ENCODE results near the gene SLC2A9.

Gene SLC2A9

GRCh38 chr4:9936129-9936644 lies 85.1 kb downstream of the SLC2A9 start:
- Histone ChIP-seq H3K27ac (ENCODE audit: insufficient read depth, low read length, poor library complexity, severe bottlenecking) (no peak overlapping the region), H3K4me3 (ENCODE audit: insufficient read depth, low read depth, low read length, poor library complexity, severe bottlenecking) (no peak overlapping the region), H3K27me3 (replicated peaks; ENCODE audit: control insufficient read depth, insufficient read depth, low read length, poor library complexity, severe bottlenecking) (no peaks in the 10 kb centered on the region), H3K9me3 (ENCODE audit: control insufficient read depth, low read length) (no peaks in the 10 kb centered on the region), H3K36me3 (ENCODE audit: control insufficient read depth, insufficient read depth, low read length) (no peaks in the 10 kb centered on the region), H3K4me1 (ENCODE audit: control insufficient read depth, insufficient read depth, low read length, poor library complexity, severe bottlenecking) (no peaks in the 10 kb centered on the region)
- DNase-seq: no peak

DNA sequence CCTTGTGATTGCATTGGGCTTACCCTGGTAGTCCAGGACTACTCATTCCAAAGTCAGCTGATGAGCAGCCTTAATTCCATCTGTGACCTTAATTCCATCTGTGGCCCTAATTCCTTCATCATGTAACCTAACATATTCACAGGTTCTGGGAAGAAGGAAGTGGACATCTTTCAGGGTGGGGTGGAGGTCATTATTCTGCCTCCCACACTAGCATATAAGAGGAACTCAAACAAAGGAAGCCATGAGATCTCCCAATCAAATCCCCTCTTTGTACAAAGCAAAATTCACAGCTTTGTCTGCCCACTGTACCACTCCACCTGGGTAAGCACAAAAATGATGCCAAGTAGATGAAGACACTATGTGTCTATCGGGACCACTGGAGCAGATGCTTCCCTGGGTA lies 87.3 kb downstream of the SLC2A9 start:
- Histone ChIP-seq H3K9me3 (ENCODE audit: control insufficient read depth, low read length) (no peaks in the 10 kb centered on the region), H3K27me3 (replicated peaks; ENCODE audit: control insufficient read depth, insufficient read depth, low read length, poor library complexity, severe bottlenecking) (no peaks in the 10 kb centered on the region), H3K27ac (ENCODE audit: insufficient read depth, low read length, poor library complexity, severe bottlenecking) (no peak overlapping the region), H3K4me1 (ENCODE audit: control insufficient read depth, insufficient read depth, low read length, poor library complexity, severe bottlenecking) (no peaks in the 10 kb centered on the region), H3K4me3 (ENCODE audit: insufficient read depth, low read depth, low read length, poor library complexity, severe bottlenecking) (no peak overlapping the region), H3K36me3 (ENCODE audit: control insufficient read depth, insufficient read depth, low read length) (no peaks in the 10 kb centered on the region)
- no peak for DNase-seq

DNA sequence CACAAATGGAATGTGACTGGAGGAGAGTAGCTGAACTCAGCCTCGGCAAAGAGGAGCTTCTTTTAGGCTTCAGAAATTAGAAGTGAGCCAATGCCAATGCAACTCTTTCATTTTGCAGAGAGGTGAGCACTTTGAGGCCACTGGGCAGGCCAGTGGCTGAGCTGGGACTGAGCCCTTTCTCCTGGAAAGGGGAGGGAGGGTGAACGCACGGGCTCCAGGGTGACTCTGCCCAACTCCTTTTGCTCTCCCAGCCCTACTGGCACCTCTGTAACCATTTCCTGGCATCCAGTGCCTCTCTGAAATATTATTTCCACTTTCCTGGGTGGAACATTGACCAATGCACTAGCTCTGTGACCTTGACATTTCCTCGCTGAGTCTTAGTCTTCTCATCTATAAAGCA lies 88.1 kb downstream of the SLC2A9 start:
- no peaks in the 10 kb centered on the region for H3K27me3 ChIP-seq (replicated peaks; ENCODE audit: control insufficient read depth, insufficient read depth, low read length, poor library complexity, severe bottlenecking)
- no peak overlapping the region for H3K4me3 ChIP-seq (ENCODE audit: insufficient read depth, low read depth, low read length, poor library complexity, severe bottlenecking)
- H3K27ac ChIP-seq (ENCODE audit: insufficient read depth, low read length, poor library complexity, severe bottlenecking): no peak overlapping the region
- no peak for DNase-seq
- no peaks in the 10 kb centered on the region for H3K9me3 ChIP-seq (ENCODE audit: control insufficient read depth, low read length)
- no peaks in the 10 kb centered on the region for H3K4me1 ChIP-seq (ENCODE audit: control insufficient read depth, insufficient read depth, low read length, poor library complexity, severe bottlenecking)
- H3K36me3 ChIP-seq (ENCODE audit: control insufficient read depth, insufficient read depth, low read length): no peaks in the 10 kb centered on the region

DNA sequence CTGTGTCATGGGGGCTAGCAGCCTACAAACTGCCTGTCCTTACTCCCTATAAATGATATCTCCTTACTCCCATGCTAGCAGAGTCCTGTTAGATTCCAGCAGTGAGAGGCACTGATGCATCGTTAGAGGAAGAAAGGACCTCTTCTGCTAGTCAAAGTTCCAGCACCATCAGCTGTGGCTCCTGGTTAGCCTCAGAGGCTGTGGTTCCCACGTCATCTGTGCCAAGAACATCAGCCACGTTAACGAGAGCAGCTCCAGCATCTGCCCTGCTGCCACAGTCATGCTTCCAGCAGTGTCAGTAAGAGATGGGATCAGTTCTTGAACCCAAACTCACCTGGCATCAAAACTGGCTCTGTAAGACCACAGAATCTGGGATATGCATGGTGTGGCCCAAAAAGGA lies 88.5 kb downstream of the SLC2A9 start:
- no peak overlapping the region for H3K4me3 ChIP-seq (ENCODE audit: insufficient read depth, low read depth, low read length, poor library complexity, severe bottlenecking)
- H3K9me3 ChIP-seq (ENCODE audit: control insufficient read depth, low read length): no peaks in the 10 kb centered on the region
- DNase-seq: no peak
- no peak overlapping the region for H3K27ac ChIP-seq (ENCODE audit: insufficient read depth, low read length, poor library complexity, severe bottlenecking)
- no peaks in the 10 kb centered on the region for H3K36me3 ChIP-seq (ENCODE audit: control insufficient read depth, insufficient read depth, low read length)
- no peaks in the 10 kb centered on the region for H3K4me1 ChIP-seq (ENCODE audit: control insufficient read depth, insufficient read depth, low read length, poor library complexity, severe bottlenecking)
- no peaks in the 10 kb centered on the region for H3K27me3 ChIP-seq (replicated peaks; ENCODE audit: control insufficient read depth, insufficient read depth, low read length, poor library complexity, severe bottlenecking)

- no peak for DNase-seq
- no peaks in the 10 kb centered on the region for H3K4me1 ChIP-seq (ENCODE audit: control insufficient read depth, insufficient read depth, low read length, poor library complexity, severe bottlenecking)
- H3K9me3 ChIP-seq (ENCODE audit: control insufficient read depth, low read length): no peaks in the 10 kb centered on the region
- H3K27ac ChIP-seq (ENCODE audit: insufficient read depth, low read length, poor library complexity, severe bottlenecking): no peak overlapping the region
- H3K4me3 ChIP-seq (ENCODE audit: insufficient read depth, low read depth, low read length, poor library complexity, severe bottlenecking): no peak overlapping the region
- no peaks in the 10 kb centered on the region for H3K36me3 ChIP-seq (ENCODE audit: control insufficient read depth, insufficient read depth, low read length)
- H3K27me3 ChIP-seq (replicated peaks; ENCODE audit: control insufficient read depth, insufficient read depth, low read length, poor library complexity, severe bottlenecking): no peaks in the 10 kb centered on the region
These were observed 90.2 kb downstream of the SLC2A9 start for GRCh38 chr4:9931146-9931545.

DNA sequence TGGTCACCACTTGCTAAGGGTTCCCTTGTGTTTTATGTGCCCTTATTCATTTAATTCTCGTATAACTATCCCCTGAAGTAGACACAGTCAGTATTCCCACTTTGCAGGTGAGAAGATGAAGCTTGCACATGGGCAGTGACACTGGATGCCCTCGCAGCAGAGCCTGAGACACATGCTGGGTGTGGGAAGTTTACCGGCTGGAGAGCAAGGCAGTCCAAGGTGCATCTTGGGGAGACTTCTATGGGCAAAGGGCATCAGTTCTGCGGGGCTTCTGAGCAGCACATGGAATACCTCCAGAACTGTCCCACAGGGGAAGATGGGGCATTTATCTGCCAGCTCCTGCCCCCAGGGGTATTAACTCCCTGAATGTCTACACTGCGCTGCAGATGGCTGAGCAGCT lies 92.2 kb downstream of the SLC2A9 start:
- no peaks in the 10 kb centered on the region for H3K4me1 ChIP-seq (ENCODE audit: control insufficient read depth, insufficient read depth, low read length, poor library complexity, severe bottlenecking)
- H3K27me3 ChIP-seq (replicated peaks; ENCODE audit: control insufficient read depth, insufficient read depth, low read length, poor library complexity, severe bottlenecking): no peaks in the 10 kb centered on the region
- no peak overlapping the region for H3K4me3 ChIP-seq (ENCODE audit: insufficient read depth, low read depth, low read length, poor library complexity, severe bottlenecking)
- H3K9me3 ChIP-seq (ENCODE audit: control insufficient read depth, low read length): no peaks in the 10 kb centered on the region
- no peak overlapping the region for H3K27ac ChIP-seq (ENCODE audit: insufficient read depth, low read length, poor library complexity, severe bottlenecking)
- no peak for DNase-seq
- H3K36me3 ChIP-seq (ENCODE audit: control insufficient read depth, insufficient read depth, low read length): no peaks in the 10 kb centered on the region

DNA sequence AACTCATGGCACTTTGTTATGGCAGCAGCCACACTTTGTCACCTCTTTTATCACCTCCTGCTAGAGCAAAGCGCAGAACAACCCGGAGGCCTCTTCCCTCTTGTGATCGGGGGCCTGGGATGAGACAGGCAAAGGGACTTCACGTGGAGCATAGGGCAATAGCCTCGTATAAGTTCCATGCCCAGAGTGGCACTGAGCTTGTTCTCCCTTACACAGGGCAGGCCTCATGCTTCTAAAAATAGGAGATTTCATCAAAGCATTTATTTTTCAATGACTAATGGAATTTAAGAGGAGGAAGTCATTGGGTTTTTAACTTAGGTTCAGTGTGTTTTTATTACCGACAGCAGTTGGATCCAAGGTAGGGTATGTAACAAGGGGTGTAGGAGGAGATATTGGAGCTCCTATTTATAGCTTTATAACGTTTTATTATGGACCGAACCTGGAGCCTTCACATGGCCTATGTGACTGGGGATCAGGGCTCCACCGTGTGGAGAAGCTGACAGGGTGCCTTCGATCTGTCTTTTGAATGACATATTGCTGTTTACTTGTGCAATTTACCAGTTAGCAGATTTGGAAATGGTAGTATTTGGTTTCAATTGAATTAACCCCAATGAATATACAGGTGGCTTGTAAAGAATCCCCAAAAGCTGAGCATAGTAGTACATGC lies 93.8 kb downstream of the SLC2A9 start:
- H3K27ac ChIP-seq (ENCODE audit: insufficient read depth, low read length, poor library complexity, severe bottlenecking): no peak overlapping the region
- DNase-seq: no peak
- no peaks in the 10 kb centered on the region for H3K36me3 ChIP-seq (ENCODE audit: control insufficient read depth, insufficient read depth, low read length)
- H3K27me3 ChIP-seq (replicated peaks; ENCODE audit: control insufficient read depth, insufficient read depth, low read length, poor library complexity, severe bottlenecking): no peaks in the 10 kb centered on the region
- H3K4me3 ChIP-seq (ENCODE audit: insufficient read depth, low read depth, low read length, poor library complexity, severe bottlenecking): no peak overlapping the region
- H3K4me1 ChIP-seq (ENCODE audit: control insufficient read depth, insufficient read depth, low read length, poor library complexity, severe bottlenecking): no peaks in the 10 kb centered on the region
- no peaks in the 10 kb centered on the region for H3K9me3 ChIP-seq (ENCODE audit: control insufficient read depth, low read length)

GRCh38 chr4:9926586-9926985 lies 94.7 kb downstream of the SLC2A9 start:
- no peak overlapping the region for H3K27ac ChIP-seq (ENCODE audit: insufficient read depth, low read length, poor library complexity, severe bottlenecking)
- no peaks in the 10 kb centered on the region for H3K9me3 ChIP-seq (ENCODE audit: control insufficient read depth, low read length)
- no peaks in the 10 kb centered on the region for H3K4me1 ChIP-seq (ENCODE audit: control insufficient read depth, insufficient read depth, low read length, poor library complexity, severe bottlenecking)
- H3K36me3 ChIP-seq (ENCODE audit: control insufficient read depth, insufficient read depth, low read length): no peaks in the 10 kb centered on the region
- DNase-seq: no peak
- H3K4me3 ChIP-seq (ENCODE audit: insufficient read depth, low read depth, low read length, poor library complexity, severe bottlenecking): no peak overlapping the region
- H3K27me3 ChIP-seq (replicated peaks; ENCODE audit: control insufficient read depth, insufficient read depth, low read length, poor library complexity, severe bottlenecking): no peaks in the 10 kb centered on the region

DNA sequence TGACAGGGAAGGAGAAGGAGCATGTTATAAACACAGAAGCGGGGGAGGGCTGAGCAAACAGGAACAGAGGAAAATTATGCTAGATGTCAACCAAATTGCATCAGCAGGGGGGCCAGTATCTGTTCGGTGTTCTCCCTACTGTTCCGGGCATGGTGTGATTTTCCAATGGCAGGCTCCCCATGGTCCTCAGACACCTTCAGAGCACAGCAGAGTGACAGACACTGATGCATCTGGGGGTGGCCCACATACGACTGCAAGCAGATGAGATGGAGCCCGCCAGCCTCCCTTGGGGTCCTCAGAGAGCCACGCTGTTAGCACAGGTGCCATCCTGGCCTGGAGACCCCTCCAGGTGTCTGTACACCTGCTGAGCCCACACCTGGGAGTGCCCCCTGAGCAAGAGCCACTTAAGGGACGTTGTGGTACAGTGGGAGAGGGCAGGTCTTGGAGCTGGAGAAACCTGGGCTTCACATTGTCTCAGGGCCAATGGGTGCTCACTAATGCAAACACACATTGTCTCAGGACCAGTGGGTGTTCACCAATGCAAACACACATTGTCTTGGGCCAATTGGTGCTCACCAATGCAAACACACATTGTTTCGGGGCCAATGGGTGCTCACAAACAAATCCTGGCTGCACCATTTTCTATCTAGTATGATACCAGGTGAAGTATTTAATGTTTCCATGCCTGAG lies 95.4 kb downstream of the SLC2A9 start:
- Histone ChIP-seq H3K27me3 (replicated peaks; ENCODE audit: control insufficient read depth, insufficient read depth, low read length, poor library complexity, severe bottlenecking) (no peaks in the 10 kb centered on the region), H3K27ac (ENCODE audit: insufficient read depth, low read length, poor library complexity, severe bottlenecking) (no peak overlapping the region), H3K4me1 (ENCODE audit: control insufficient read depth, insufficient read depth, low read length, poor library complexity, severe bottlenecking) (no peaks in the 10 kb centered on the region), H3K36me3 (ENCODE audit: control insufficient read depth, insufficient read depth, low read length) (no peaks in the 10 kb centered on the region), H3K9me3 (ENCODE audit: control insufficient read depth, low read length) (no peaks in the 10 kb centered on the region), H3K4me3 (ENCODE audit: insufficient read depth, low read depth, low read length, poor library complexity, severe bottlenecking) (no peak overlapping the region)
- DNase-seq: no peak

GRCh38 chr4:9924750-9925149 lies 96.5 kb downstream of the SLC2A9 start:
- Histone ChIP-seq H3K36me3 (ENCODE audit: control insufficient read depth, insufficient read depth, low read length) (no peaks in the 10 kb centered on the region), H3K27ac (ENCODE audit: insufficient read depth, low read length, poor library complexity, severe bottlenecking) (no peak overlapping the region), H3K9me3 (ENCODE audit: control insufficient read depth, low read length) (no peaks in the 10 kb centered on the region), H3K4me3 (ENCODE audit: insufficient read depth, low read depth, low read length, poor library complexity, severe bottlenecking) (no peak overlapping the region), H3K27me3 (replicated peaks; ENCODE audit: control insufficient read depth, insufficient read depth, low read length, poor library complexity, severe bottlenecking) (no peaks in the 10 kb centered on the region), H3K4me1 (ENCODE audit: control insufficient read depth, insufficient read depth, low read length, poor library complexity, severe bottlenecking) (no peaks in the 10 kb centered on the region)
- no peak for DNase-seq

Data from effector memory CD4-positive, alpha-beta T cell (primary cell).